GM12878 (cell line): Measurements from ENCODE around the gene LPCAT3.

Experiments
- MAX ChIP-seq: IDR thresholded peaks from 2 replicates; pipeline ENCODE4 v1.6.1; 2012; ENCODE audit warnings: low read depth, low read length, improper control_type of control experiment
- POLR2A ChIP-seq: IDR thresholded peaks from 2 replicates; pipeline ENCODE4 v1.6.1; 2011; ENCODE audit warnings: low read depth, mild to moderate bottlenecking, low read length
- REST ChIP-seq: IDR thresholded peaks from 2 replicates; pipeline ENCODE4 v1.6.1; 2012; ENCODE audit warnings: mild to moderate bottlenecking, low read depth, low read length
- SP1 ChIP-seq: IDR thresholded peaks from one replicate; pipeline ENCODE4 v1.6.1; 2011; ENCODE audit warnings: low read depth, low read length

- TF ChIP-seq SP1 (no peak), MAX (no peak), POLR2A (no peak), REST (no peak)
Measured at GRCh38 chr12:6959805-6960592, 58.3 kb downstream of the LPCAT3 start.
